Smooth muscle cell (in vitro differentiated cells): ENCODE results near the gene VKORC1. TPM values are rescaled to one million over a fixed set of nuclear protein-coding genes. Genes with fewer than 3 reads are reported as not detected.
A peak's percentile ranks its signal among the peaks of the same experiment; 100 is the strongest.

Source experiments
- DNase-seq: peaks from one replicate; lab custom pipeline; 2025; ENCODE audit not compliant: unreplicated experiment; lab: John Stamatoyannopoulos, UW
- H2AFZ ChIP-seq: fragments of 200-600 bp; sonication (generic); 2 replicates; pipeline ENCODE4 v1.6.0; 2016; ENCODE audit warnings: antibody characterized with exemption, low read depth, mild to moderate bottlenecking
- H3F3A ChIP-seq: fragments of 200-600 bp; sonication (generic); 2 replicates; pipeline ENCODE4 v1.6.0; 2017; ENCODE audit warnings: antibody characterized with exemption, low read depth
- H3K27ac ChIP-seq: fragments of 200-600 bp; sonication (generic); 2 replicates; pipeline ENCODE4 v1.5.1; 2016; ENCODE audit warnings: low read depth, mild to moderate bottlenecking
- H3K27me3 ChIP-seq: fragments of 200-600 bp; sonication (generic); 2 replicates; pipeline ENCODE4 v1.6.1; 2016; ENCODE audit warnings: low read depth, mild to moderate bottlenecking
- H3K36me3 ChIP-seq: fragments of 200-600 bp; sonication (generic); 2 replicates; pipeline ENCODE4 v1.5.1; 2016; ENCODE audit warnings: low read depth
- H3K4me1 ChIP-seq: fragments of 200-600 bp; sonication (generic); 2 replicates; pipeline ENCODE4 v1.5.1; 2016; ENCODE audit warnings: low read depth
- H3K4me2 ChIP-seq: fragments of 200-600 bp; sonication (generic); 2 replicates; pipeline ENCODE4 v1.6.0; 2016; ENCODE audit warnings: mild to moderate bottlenecking
- H3K4me3 ChIP-seq: fragments of 200-600 bp; sonication (generic); 2 replicates; pipeline ENCODE4 v1.5.1; 2016; ENCODE audit warnings: mild to moderate bottlenecking
- H3K79me2 ChIP-seq: fragments of 200-600 bp; sonication (generic); 2 replicates; pipeline ENCODE4 v1.6.0; 2016; ENCODE audit warnings: low read depth, mild to moderate bottlenecking
- H3K9ac ChIP-seq: fragments of 200-600 bp; sonication (generic); 2 replicates; pipeline ENCODE4 v1.6.0; 2016; ENCODE audit warnings: low read depth
- H3K9me3 ChIP-seq: fragments of 200-600 bp; sonication (generic); replicated peaks from 2 replicates; pipeline ENCODE4 v1.5.1; 2016; ENCODE audit warnings: low read depth
- H4K20me1 ChIP-seq: fragments of 200-600 bp; sonication (generic); 2 replicates; pipeline ENCODE4 v1.6.0; 2016; ENCODE audit warnings: low read depth
- CTCF ChIP-seq: fragments of 200-600 bp; sonication (generic); IDR thresholded peaks from 2 replicates; pipeline ENCODE4 v1.5.1; 2017; ENCODE audit warnings: borderline replicate concordance, mild to moderate bottlenecking, antibody characterized with exemption; ENCODE audit not compliant: insufficient read depth, poor library complexity, severe bottlenecking
- WGBS: methylation state at CpG from one replicate; pipeline ENCODE4 v1.1.7; 2016; ENCODE audit warnings: low lambda C conversion rate; 5-methylcytosine and 5-hydroxymethylcytosine counted together
- polyA plus RNA-seq: library from polyadenylated mRNA; unstranded; fragments of >200 nt; fragmentation: Nextera tagmentation; extraction: Ambion mirVana; gene quantifications from 2 replicates; pipeline ENCODE4 v1.2.1, GENCODE V29; 2016
- total RNA-seq: library from RNA; depleted of rRNA; stranded (reverse); fragments of >200 nt; gene quantifications from 2 replicates; pipeline ENCODE4 v1.2.3, GENCODE V29; 2014

Gene VKORC1
- total and polyA plus RNA-seq, 2 experiments from 2014 or later, result 253 to 394 TPM

- no peak for TF ChIP-seq CTCF
- no peak for DNase-seq
- WGBS, result 58% methylated on average over 9 of the region's 9 CpGs
These were observed 23.9 kb upstream of the VKORC1 start for GRCh38 chr16:31118223-31119155.

GRCh38 chr16:31117384-31118222 is 23.0 kb upstream of the VKORC1 start, which contains the start of gene KAT8:
TSS of gene KAT8 (plus strand) at chr16:31117664. CDS start at chr16:31117682, 18 bp downstream.
- 2% methylated on average over 27 of the region's 68 CpGs for WGBS
- H3K9me3 ChIP-seq, result no peaks in the 10 kb centered on the region
- TF ChIP-seq CTCF, result no peak

More at GRCh38 chr16:31118223-31119155, 23.9 kb upstream of the VKORC1 start:
- Histone ChIP-seq H3F3A (peaks cover 23% of the 10 kb centered on the region), H3K9ac (peak overlapping the region; percentile 98), H4K20me1 (no peaks in the 10 kb centered on the region), H3K79me2 (peaks cover 22% of the 10 kb centered on the region), H3K27me3 (no peaks in the 10 kb centered on the region), H3K36me3 (no peaks in the 10 kb centered on the region), H3K27ac (peak overlapping the region; percentile 100), H3K4me3 (peak overlapping the region; percentile 73), H2AFZ (no peak overlapping the region), H3K9me3 (no peaks in the 10 kb centered on the region), H3K4me2 (peak overlapping the region; percentile 98), H3K4me1 (no peaks in the 10 kb centered on the region)

GRCh38 chr16:31114468-31114867 is 19.9 kb upstream of the VKORC1 start:
- no peak overlapping the region for H3K9ac ChIP-seq

More at GRCh38 chr16:31117384-31118222, 23.0 kb upstream of the VKORC1 start, which contains the start of gene KAT8:
- no peaks in the 10 kb centered on the region for H3K4me1 ChIP-seq
- peaks cover 23% of the 10 kb centered on the region for H3F3A ChIP-seq
- no peaks in the 10 kb centered on the region for H3K27me3 ChIP-seq
- H3K36me3 ChIP-seq, result no peaks in the 10 kb centered on the region
- peak within 1 kb of the TSS; percentile 73 for H3K4me3 ChIP-seq
- peak within 1 kb of the TSS; percentile 98 for H3K9ac ChIP-seq
- H2AFZ ChIP-seq, result no peak within 1 kb of the TSS
- peak within 1 kb of the TSS; percentile 100 for H3K27ac ChIP-seq
- DNase-seq, result peak; percentile 97
- H3K4me2 ChIP-seq, result peak within 1 kb of the TSS; percentile 98
- peaks cover 22% of the 10 kb centered on the region for H3K79me2 ChIP-seq
- H4K20me1 ChIP-seq, result no peaks in the 10 kb centered on the region

More at GRCh38 chr16:31114468-31114867, 19.9 kb upstream of the VKORC1 start:
- TF ChIP-seq CTCF, result no peak
- peaks cover 16% of the 10 kb centered on the region for H3K79me2 ChIP-seq
- no peaks in the 10 kb centered on the region for H3K9me3 ChIP-seq
- H3K27me3 ChIP-seq, result no peaks in the 10 kb centered on the region
- H3K4me1 ChIP-seq, result no peaks in the 10 kb centered on the region
- H3F3A ChIP-seq, result peaks cover 23% of the 10 kb centered on the region
- WGBS, result 96% methylated on average over 8 of the region's 8 CpGs
- DNase-seq, result no peak
- no peaks in the 10 kb centered on the region for H3K36me3 ChIP-seq
- H3K4me2 ChIP-seq, result no peak overlapping the region
- H2AFZ ChIP-seq, result no peak overlapping the region
- no peak overlapping the region for H3K4me3 ChIP-seq
- H3K27ac ChIP-seq, result no peak overlapping the region
- H4K20me1 ChIP-seq, result no peaks in the 10 kb centered on the region
